ENCODE measurements around the gene OGDHL. TPM values are rescaled to one million over a fixed set of nuclear protein-coding genes. Genes with fewer than 3 reads are reported as not detected.
"Not testable (repeated sequence)": the region's sequence is repeated elsewhere in the genome, so short reads cannot be mapped to it uniquely, and the experiment has no call there.

The OGDHL gene
- total and polyA plus RNA-seq, 12 donors: 1.4 to 31.9 (median 4.8) TPM

GRCh38 chr10:49726593-49726992 is 35.5 kb downstream of the OGDHL start:
- intact Hi-C loops (cut with DNase I): no loop called here
- H3K36me3 ChIP-seq (replicated peaks in 1 of 2): no peaks in the 10 kb centered on the region
- 56 to 68% (median 63%) methylated on average over 2 of the region's 2 CpGs for WGBS, 4 donors
- no peaks in the 10 kb centered on the region for H3K27me3 ChIP-seq
- no peak overlapping the region for H3K27ac ChIP-seq
- no peak for DNase-seq
- peaks cover 0 to 20% (median 4%) of the 10 kb centered on the region in 3 donors for H3K9me3 ChIP-seq (replicated peaks in 1 of 3)
- no peak for TF ChIP-seq POLR2A (IDR thresholded peaks at IDR 0.05)
- no peak for TF ChIP-seq CTCF (IDR thresholded peaks at IDR 0.05)
- no peaks in the 10 kb centered on the region for H3K4me1 ChIP-seq (replicated peaks in 1 of 2)
- H3K4me3 ChIP-seq: no peak overlapping the region

DNA sequence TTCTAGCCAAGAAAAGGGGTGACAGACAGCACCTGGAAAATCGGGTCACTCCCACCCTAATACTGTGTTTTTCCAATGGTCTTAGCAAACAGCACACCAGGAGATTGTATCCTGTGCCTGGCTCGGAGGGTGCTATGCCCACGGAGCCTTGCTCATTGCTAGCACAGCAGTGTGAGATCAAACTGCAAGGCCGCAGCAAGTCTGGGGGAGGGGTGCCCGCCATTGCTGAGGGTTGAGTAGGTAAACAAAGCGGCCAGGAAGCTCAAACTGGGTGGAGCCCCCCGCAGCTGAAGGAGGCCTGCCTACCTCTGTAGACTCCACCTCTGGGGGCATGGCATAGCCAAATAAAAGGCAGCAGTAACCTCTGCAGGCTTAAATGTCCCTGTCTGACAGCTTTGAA is 47.0 kb downstream of the OGDHL start:
- WGBS, 4 donors: 83 to 95% (median 88%) methylated on average over 4 to 7 of the region's 7 CpGs
- H3K27ac ChIP-seq; H3K4me3 ChIP-seq; H3K27me3 ChIP-seq; H3K4me1 ChIP-seq (replicated peaks in 1 of 2); H3K36me3 ChIP-seq (replicated peaks in 1 of 2); DNase-seq; intact Hi-C loops (cut with DNase I); H3K9me3 ChIP-seq (replicated peaks in 1 of 3): not testable (repeated sequence)

GRCh38 chr10:49713266-49713665 is 48.9 kb downstream of the OGDHL start:
- H3K36me3 ChIP-seq (replicated peaks in 1 of 2): no peaks in the 10 kb centered on the region
- H3K4me1 ChIP-seq (replicated peaks in 1 of 2): no peaks in the 10 kb centered on the region
- H3K27ac ChIP-seq: no peak overlapping the region
- H3K27me3 ChIP-seq: no peaks in the 10 kb centered on the region
- WGBS, 4 donors: 69 to 89% (median 76%) methylated on average over 5 of the region's 5 CpGs
- DNase-seq: no peak
- H3K4me3 ChIP-seq: no peak overlapping the region
- TF ChIP-seq CTCF (IDR thresholded peaks at IDR 0.05) (no peak), POLR2A (IDR thresholded peaks at IDR 0.05) (no peak)
- H3K9me3 ChIP-seq (replicated peaks in 1 of 3): no peaks in the 10 kb centered on the region
- intact Hi-C loops (cut with DNase I): no loop called here

DNA sequence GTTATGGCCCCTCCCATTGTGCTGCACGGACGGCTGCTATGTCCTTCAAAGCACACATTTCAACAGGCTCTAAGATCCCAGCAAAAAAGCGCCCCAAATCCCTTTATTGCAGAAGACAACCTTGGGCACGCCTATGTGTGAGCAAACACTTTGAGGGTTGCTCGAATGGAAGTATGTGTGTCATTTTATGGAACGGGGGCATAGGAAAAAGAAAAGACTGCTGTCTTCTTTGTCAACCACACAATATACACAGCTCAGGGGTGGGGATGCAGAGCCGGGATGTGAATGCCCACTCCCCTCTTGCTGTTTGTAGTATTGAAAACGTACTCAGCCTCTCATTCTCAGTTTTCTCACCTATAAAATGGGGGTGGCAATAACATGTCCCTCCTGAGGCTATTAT is 50.6 kb downstream of the OGDHL start:
- Histone ChIP-seq H3K4me3 (no peak overlapping the region), H3K27ac (no peak overlapping the region), H3K36me3 (replicated peaks in 1 of 2) (no peaks in the 10 kb centered on the region), H3K9me3 (replicated peaks in 1 of 3) (no peaks in the 10 kb centered on the region), H3K27me3 (no peaks in the 10 kb centered on the region), H3K4me1 (replicated peaks in 1 of 2) (no peaks in the 10 kb centered on the region)
- WGBS, 4 donors: 31 to 46% (median 38%) methylated on average over 8 of the region's 8 CpGs
- DNase-seq: peak in 1 of 7 donors; percentile 4
- TF ChIP-seq POLR2A (IDR thresholded peaks at IDR 0.05) (no peak), CTCF (IDR thresholded peaks at IDR 0.05) (no peak)
- intact Hi-C loops (cut with DNase I): no loop called here

DNA sequence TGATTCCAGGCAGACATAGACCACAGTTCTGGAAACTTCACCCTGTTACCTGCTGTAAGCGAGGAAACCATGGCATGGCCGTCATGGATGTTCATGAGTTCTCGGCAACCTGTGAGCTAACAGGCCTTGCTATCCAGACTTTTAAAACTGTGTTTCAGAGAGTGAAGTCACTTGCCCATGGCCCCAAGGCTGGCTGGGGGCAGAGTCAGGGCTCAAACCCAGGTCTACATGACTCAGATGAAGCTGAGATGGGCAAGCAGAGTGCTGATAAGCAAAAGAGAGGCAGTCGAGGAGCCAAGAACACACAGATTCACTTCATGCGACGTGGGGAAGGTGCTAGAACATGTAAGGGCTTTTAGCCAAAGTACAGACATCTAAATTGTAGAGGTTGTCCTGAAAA is 51.2 kb downstream of the OGDHL start:
- Histone ChIP-seq H3K9me3 (replicated peaks in 1 of 3) (no peaks in the 10 kb centered on the region), H3K27ac (no peak overlapping the region), H3K4me1 (replicated peaks in 1 of 2) (no peaks in the 10 kb centered on the region), H3K4me3 (no peak overlapping the region), H3K27me3 (no peaks in the 10 kb centered on the region), H3K36me3 (replicated peaks in 1 of 2) (no peaks in the 10 kb centered on the region)
- intact Hi-C loops (cut with DNase I): no loop called here
- no peak for DNase-seq
- WGBS, 4 donors: 56 to 75% (median 62%) methylated on average over 6 of the region's 6 CpGs
- TF ChIP-seq CTCF (IDR thresholded peaks at IDR 0.05) (no peak), POLR2A (IDR thresholded peaks at IDR 0.05) (no peak)
